BLaER1 (cell line): ENCODE results near the gene RPL41.

Source experiments
- H3K27ac ChIP-seq: shearing (Covaris generic); formaldehyde crosslinking; 2 replicates; pipeline ENCODE4 v1.8.1; 2022
- H3K27me3 ChIP-seq: shearing (Covaris generic); formaldehyde crosslinking; 2 replicates; pipeline ENCODE4 v1.8.1; 2022
- H3K36me3 ChIP-seq: shearing (Covaris generic); formaldehyde crosslinking; 2 replicates; pipeline ENCODE4 v1.8.1; 2022
- H3K4me1 ChIP-seq: shearing (Covaris generic); formaldehyde crosslinking; 2 replicates; pipeline ENCODE4 v1.8.1; 2022
- H3K4me2 ChIP-seq: shearing (Covaris generic); formaldehyde crosslinking; 2 replicates; pipeline ENCODE4 v1.8.1; 2022
- H3K4me3 ChIP-seq: shearing (Covaris generic); formaldehyde crosslinking; 2 replicates; pipeline ENCODE4 v1.8.1; 2022
- H3K9ac ChIP-seq: shearing (Covaris generic); formaldehyde crosslinking; 2 replicates; pipeline ENCODE4 v1.8.1; 2022
- H3K9me3 ChIP-seq: shearing (Covaris generic); formaldehyde crosslinking; 2 replicates; pipeline ENCODE4 v1.8.1; 2022
- H4K20me1 ChIP-seq: shearing (Covaris generic); formaldehyde crosslinking; 2 replicates; pipeline ENCODE4 v1.8.1; 2022
- Cebpa-rat ChIP-seq: shearing (Covaris generic); IDR thresholded peaks from 2 replicates; pipeline ENCODE4 v1.8.1; 2022

RPL41 gene

GRCh38 chr12:56081393-56082347, 34.8 kb upstream of the RPL41 start:
- H3K4me2 ChIP-seq, result peak overlapping the region; percentile 39
- no peaks in the 10 kb centered on the region for H3K36me3 ChIP-seq
- no peak overlapping the region for H3K27ac ChIP-seq
- H3K27me3 ChIP-seq, result peaks cover 42% of the 10 kb centered on the region
- H3K4me1 ChIP-seq, result peaks cover 28% of the 10 kb centered on the region
- no peak overlapping the region for H3K4me3 ChIP-seq
- no peaks in the 10 kb centered on the region for H4K20me1 ChIP-seq
- no peak for TF ChIP-seq Cebpa-rat
- no peak overlapping the region for H3K9ac ChIP-seq
- no peaks in the 10 kb centered on the region for H3K9me3 ChIP-seq

DNA sequence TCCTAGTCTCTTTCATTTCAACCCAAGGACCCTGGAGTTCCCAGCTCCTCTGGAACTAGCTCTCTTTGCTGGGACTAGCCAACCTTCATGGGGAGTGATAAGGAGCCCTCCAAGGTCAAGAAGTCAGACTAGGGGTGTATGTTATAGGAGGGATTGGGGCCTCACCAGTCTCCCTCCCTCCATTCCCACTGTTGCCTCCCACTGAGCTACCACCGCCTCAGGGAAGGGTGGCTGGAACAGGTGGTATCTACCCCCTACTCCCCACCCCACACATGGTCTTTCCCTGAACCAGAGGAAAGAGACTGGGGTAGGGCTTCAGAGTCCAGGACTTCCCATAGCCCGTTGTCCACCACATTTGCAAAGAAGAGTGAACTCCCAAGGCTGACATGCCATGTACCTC, 34.1 kb upstream of the RPL41 start:
- peaks cover 28% of the 10 kb centered on the region for H3K4me1 ChIP-seq
- H3K9me3 ChIP-seq, result no peaks in the 10 kb centered on the region
- no peak overlapping the region for H3K4me3 ChIP-seq
- no peak overlapping the region for H3K9ac ChIP-seq
- H3K27ac ChIP-seq, result no peak overlapping the region
- no peak for TF ChIP-seq Cebpa-rat
- H3K27me3 ChIP-seq, result peaks cover 42% of the 10 kb centered on the region
- H3K36me3 ChIP-seq, result no peaks in the 10 kb centered on the region
- no peak overlapping the region for H3K4me2 ChIP-seq
- H4K20me1 ChIP-seq, result no peaks in the 10 kb centered on the region

DNA sequence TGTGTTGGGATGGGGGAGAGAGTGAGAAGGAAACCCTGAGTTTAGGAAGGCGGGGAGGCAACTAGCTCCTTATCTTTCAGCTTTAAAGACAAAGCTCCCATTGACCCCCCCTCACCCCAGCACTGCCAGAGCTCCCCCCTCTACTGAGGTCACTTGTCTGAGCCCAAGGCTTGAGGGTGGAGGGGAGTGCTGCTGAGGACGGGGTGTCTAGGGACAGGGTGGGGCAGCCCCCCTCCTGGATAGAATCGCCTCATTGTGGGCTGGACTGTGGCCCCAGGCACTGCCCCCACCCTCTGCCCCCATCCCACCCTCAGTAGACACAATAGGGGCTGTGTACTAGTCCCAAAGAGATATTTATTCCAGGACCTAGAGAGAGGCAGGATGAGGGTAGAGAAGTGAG, 33.5 kb upstream of the RPL41 start:
- no peak for TF ChIP-seq Cebpa-rat
- H3K4me1 ChIP-seq, result peaks cover 28% of the 10 kb centered on the region
- H3K27ac ChIP-seq, result no peak overlapping the region
- H3K27me3 ChIP-seq, result peaks cover 41% of the 10 kb centered on the region
- H3K9ac ChIP-seq, result no peak overlapping the region
- no peaks in the 10 kb centered on the region for H3K36me3 ChIP-seq
- no peak overlapping the region for H3K4me2 ChIP-seq
- H4K20me1 ChIP-seq, result no peaks in the 10 kb centered on the region
- H3K4me3 ChIP-seq, result no peak overlapping the region
- H3K9me3 ChIP-seq, result no peaks in the 10 kb centered on the region

DNA sequence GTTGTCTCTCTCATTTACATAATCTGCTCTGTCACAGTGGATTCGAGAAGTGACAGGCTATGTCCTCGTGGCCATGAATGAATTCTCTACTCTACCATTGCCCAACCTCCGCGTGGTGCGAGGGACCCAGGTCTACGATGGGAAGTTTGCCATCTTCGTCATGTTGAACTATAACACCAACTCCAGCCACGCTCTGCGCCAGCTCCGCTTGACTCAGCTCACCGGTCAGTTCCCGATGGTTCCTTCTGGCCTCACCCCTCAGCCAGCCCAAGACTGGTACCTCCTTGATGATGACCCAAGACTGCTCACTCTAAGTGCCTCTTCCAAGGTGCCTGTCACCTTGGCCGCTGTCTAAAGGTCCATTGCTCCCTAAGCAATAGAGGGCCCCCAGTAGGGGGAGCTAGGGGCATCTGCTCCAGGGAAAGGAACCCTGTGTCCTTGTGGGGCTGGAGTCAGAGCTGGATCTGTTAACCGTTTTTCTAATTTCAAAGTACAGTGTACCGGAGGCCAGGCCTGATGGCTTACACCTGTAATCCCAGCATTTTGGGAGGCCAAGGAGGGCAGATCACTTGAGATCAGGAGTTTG, 31.4 kb upstream of the RPL41 start:
- Histone ChIP-seq H3K4me3 (no peak overlapping the region), H3K36me3 (no peaks in the 10 kb centered on the region), H3K4me1 (peaks cover 16% of the 10 kb centered on the region), H3K9me3 (no peaks in the 10 kb centered on the region), H3K27me3 (peaks cover 20% of the 10 kb centered on the region), H3K4me2 (no peak overlapping the region), H3K27ac (no peak overlapping the region), H3K9ac (no peak overlapping the region), H4K20me1 (no peaks in the 10 kb centered on the region)
- TF ChIP-seq Cebpa-rat, result no peak

GRCh38 chr12:56086096-56086495, 30.3 kb upstream of the RPL41 start:
- H4K20me1 ChIP-seq, result no peaks in the 10 kb centered on the region
- H3K4me1 ChIP-seq, result peaks cover 5% of the 10 kb centered on the region
- no peak overlapping the region for H3K9ac ChIP-seq
- H3K9me3 ChIP-seq, result no peaks in the 10 kb centered on the region
- no peak overlapping the region for H3K4me3 ChIP-seq
- H3K4me2 ChIP-seq, result no peak overlapping the region
- H3K27me3 ChIP-seq, result peaks cover 10% of the 10 kb centered on the region
- H3K36me3 ChIP-seq, result no peaks in the 10 kb centered on the region
- TF ChIP-seq Cebpa-rat, result no peak
- H3K27ac ChIP-seq, result no peak overlapping the region

GRCh38 chr12:56086608-56087007, 29.8 kb upstream of the RPL41 start:
- TF ChIP-seq Cebpa-rat, result no peak
- H3K9me3 ChIP-seq, result no peaks in the 10 kb centered on the region
- no peaks in the 10 kb centered on the region for H3K36me3 ChIP-seq
- H3K4me3 ChIP-seq, result no peak overlapping the region
- no peak overlapping the region for H3K4me2 ChIP-seq
- peaks cover 5% of the 10 kb centered on the region; the same call in 1 of the 2 replicates for H3K27me3 ChIP-seq
- peaks cover under 1% of the 10 kb centered on the region; the same call in 1 of the 2 replicates for H3K4me1 ChIP-seq
- no peak overlapping the region for H3K27ac ChIP-seq
- no peak overlapping the region for H3K9ac ChIP-seq
- no peaks in the 10 kb centered on the region for H4K20me1 ChIP-seq

DNA sequence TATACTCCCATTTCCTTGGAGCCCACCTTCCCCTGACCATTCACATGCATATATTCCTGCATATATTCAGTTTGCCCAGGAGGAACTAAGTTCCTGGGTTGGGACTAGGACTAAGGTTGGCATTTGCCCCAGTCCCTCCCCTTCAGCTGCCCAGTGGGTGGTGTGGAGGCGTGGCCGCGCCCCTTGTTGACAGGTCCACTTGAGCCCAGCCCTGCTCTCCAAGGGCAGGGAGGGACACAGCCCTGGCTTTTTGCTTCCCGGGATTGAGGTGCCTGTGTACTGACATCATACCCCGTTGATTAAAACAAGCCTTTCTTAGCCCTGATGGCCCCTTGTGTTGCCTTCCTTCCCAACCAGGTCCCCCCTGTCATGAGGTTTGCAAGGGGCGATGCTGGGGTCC, 29.2 kb upstream of the RPL41 start:
- no peaks in the 10 kb centered on the region; the same call in 1 of the 2 replicates for H3K27me3 ChIP-seq
- H3K36me3 ChIP-seq, result no peaks in the 10 kb centered on the region
- no peak for TF ChIP-seq Cebpa-rat
- H3K9ac ChIP-seq, result no peak overlapping the region
- H3K27ac ChIP-seq, result no peak overlapping the region
- H3K9me3 ChIP-seq, result no peaks in the 10 kb centered on the region
- no peak overlapping the region for H3K4me2 ChIP-seq
- no peaks in the 10 kb centered on the region for H4K20me1 ChIP-seq
- no peaks in the 10 kb centered on the region for H3K4me1 ChIP-seq
- no peak overlapping the region for H3K4me3 ChIP-seq

- no peak for TF ChIP-seq Cebpa-rat
Observed at GRCh38 chr12:56097738-56098137, 18.7 kb upstream of the RPL41 start.

DNA sequence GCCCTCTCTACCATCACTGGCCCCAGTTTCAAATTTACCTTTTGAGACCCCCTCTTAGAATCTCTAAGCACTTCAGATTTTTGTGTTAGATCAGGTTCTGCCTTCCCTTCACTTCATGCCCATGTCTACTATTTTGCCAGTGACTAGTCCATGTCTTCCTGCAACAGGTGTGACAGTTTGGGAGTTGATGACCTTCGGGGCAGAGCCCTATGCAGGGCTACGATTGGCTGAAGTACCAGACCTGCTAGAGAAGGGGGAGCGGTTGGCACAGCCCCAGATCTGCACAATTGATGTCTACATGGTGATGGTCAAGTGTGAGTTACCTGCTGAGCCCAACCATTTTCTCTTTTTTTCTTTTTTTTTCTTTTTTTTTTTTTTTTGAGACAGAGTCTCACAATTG, 17.8 kb upstream of the RPL41 start:
- TF ChIP-seq Cebpa-rat, result no peak
- Histone ChIP-seq H3K4me3 (no peak overlapping the region), H3K4me2 (no peak overlapping the region), H3K36me3 (no peaks in the 10 kb centered on the region), H4K20me1 (no peaks in the 10 kb centered on the region), H3K27ac (no peak overlapping the region), H3K9me3 (no peaks in the 10 kb centered on the region), H3K9ac (no peak overlapping the region), H3K4me1 (peaks cover 12% of the 10 kb centered on the region), H3K27me3 (no peaks in the 10 kb centered on the region)

More at GRCh38 chr12:56097738-56098137, 18.7 kb upstream of the RPL41 start:
- no peak overlapping the region for H3K9ac ChIP-seq
- H3K9me3 ChIP-seq, result no peaks in the 10 kb centered on the region
- H3K4me3 ChIP-seq, result no peak overlapping the region
- no peaks in the 10 kb centered on the region for H3K27me3 ChIP-seq
- H4K20me1 ChIP-seq, result no peaks in the 10 kb centered on the region
- H3K36me3 ChIP-seq, result no peaks in the 10 kb centered on the region
- no peak overlapping the region for H3K27ac ChIP-seq
- H3K4me1 ChIP-seq, result peaks cover 3% of the 10 kb centered on the region
- H3K4me2 ChIP-seq, result no peak overlapping the region

DNA sequence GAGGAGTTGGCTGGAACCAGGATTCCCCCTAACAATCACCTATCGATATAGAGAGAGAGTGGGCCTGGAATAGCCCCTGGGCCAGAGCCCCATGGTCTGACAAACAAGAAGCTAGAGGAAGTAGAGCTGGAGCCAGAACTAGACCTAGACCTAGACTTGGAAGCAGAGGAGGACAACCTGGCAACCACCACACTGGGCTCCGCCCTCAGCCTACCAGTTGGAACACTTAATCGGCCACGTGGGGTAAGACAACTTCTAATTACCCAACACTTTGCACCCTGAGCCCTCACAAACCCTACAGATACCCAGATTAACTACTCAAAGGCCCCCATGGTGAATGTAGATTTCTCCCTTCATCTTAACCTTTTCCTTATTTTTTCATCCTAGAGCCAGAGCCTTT, 16.6 kb upstream of the RPL41 start:
- no peak overlapping the region for H3K27ac ChIP-seq

More for the DNA sequence above, 16.6 kb upstream of the RPL41 start:
- no peak overlapping the region for H3K4me3 ChIP-seq
- H4K20me1 ChIP-seq, result no peaks in the 10 kb centered on the region; the same call in 1 of the 2 replicates
- no peaks in the 10 kb centered on the region for H3K9me3 ChIP-seq
- no peak for TF ChIP-seq Cebpa-rat
- H3K27me3 ChIP-seq, result no peaks in the 10 kb centered on the region
- H3K36me3 ChIP-seq, result no peaks in the 10 kb centered on the region
- H3K9ac ChIP-seq, result no peak overlapping the region
- H3K4me2 ChIP-seq, result no peak overlapping the region
- peaks cover 14% of the 10 kb centered on the region for H3K4me1 ChIP-seq
